ENCODE data around the gene CEP295NL.

GRCh38 chr17:78870621-78871020 is 32.4 kb downstream of the CEP295NL start:
- TF ChIP-seq CTCF (IDR thresholded peaks at IDR 0.05; ENCODE audit: insufficient read depth, low read depth, low read length), result no peak
- TF ChIP-seq EZH2 (IDR thresholded peaks at IDR 0.05; ENCODE audit: insufficient read depth, low read length), result no peak
